Lung microvascular endothelial cell (primary cell): ENCODE results near the gene PUM2. TPM values are rescaled to one million over a fixed set of nuclear protein-coding genes. Genes with fewer than 3 reads are reported as not detected.

ENCODE experiments used
- DNase-seq, 2 donors: peaks; one replicate each; pipeline versions ENCODE4 v3.0.0 to v3.0.0-alpha.2; 2010; ENCODE audit warnings: low read depth in 2 of 2
- total RNA-seq: library from RNA; depleted of rRNA; stranded (reverse); fragments of >200 nt; gene quantifications from 2 replicates; pipeline ENCODE4 v1.2.1, GENCODE V29; 2014

PUM2 gene
- total RNA-seq, 1 donor from 2014 or later = 41.1 TPM

GRCh38 chr2:20216130-20217025 is 134.3 kb downstream of the PUM2 start:
- no peak for DNase-seq

- DNase-seq = no peak
These were observed 135.2 kb downstream of the PUM2 start for GRCh38 chr2:20215183-20216040.

- no peak for DNase-seq
These were observed 136.0 kb downstream of the PUM2 start for GRCh38 chr2:20214566-20215182.

- DNase-seq = peak in 1 of 2 donors; percentile 73
These were observed 136.7 kb downstream of the PUM2 start for GRCh38 chr2:20213651-20214565.

- peak in 1 of 2 donors; percentile 54 for DNase-seq
These were observed 137.7 kb downstream of the PUM2 start for GRCh38 chr2:20212871-20213503.

GRCh38 chr2:20212459-20212870 is 138.2 kb downstream of the PUM2 start:
- peak; percentile 48 to 76 for DNase-seq

GRCh38 chr2:20211860-20212458 is 138.7 kb downstream of the PUM2 start:
- DNase-seq = no peak

- no peak for DNase-seq
These were observed 139.2 kb downstream of the PUM2 start for GRCh38 chr2:20211420-20211819.

GRCh38 chr2:20210462-20210861 is 140.2 kb downstream of the PUM2 start:
- no peak for DNase-seq

- DNase-seq = no peak
These were observed 141.1 kb downstream of the PUM2 start for GRCh38 chr2:20209373-20210109.

GRCh38 chr2:20208476-20208859 is 142.2 kb downstream of the PUM2 start:
- DNase-seq = no peak

- no peak for DNase-seq
These were observed 143.6 kb downstream of the PUM2 start for GRCh38 chr2:20207051-20207450.

- DNase-seq = no peak
These were observed 144.6 kb downstream of the PUM2 start for GRCh38 chr2:20205915-20206524.

GRCh38 chr2:20205069-20205468 is 145.6 kb downstream of the PUM2 start:
- DNase-seq = no peak

GRCh38 chr2:20203521-20204225 is 147.0 kb downstream of the PUM2 start:
- no peak for DNase-seq

- no peak for DNase-seq
These were observed 147.6 kb downstream of the PUM2 start for GRCh38 chr2:20203072-20203471.

GRCh38 chr2:20201671-20202070 is 149.0 kb downstream of the PUM2 start:
- DNase-seq = no peak
